Endothelial cell of umbilical vein (primary cell): Measurements from ENCODE around the gene SCPEP1.

ENCODE experiments used
- EZH2 ChIP-seq: IDR thresholded peaks from 2 replicates; pipeline ENCODE4 v1.6.1; 2012; ENCODE audit warnings: borderline replicate concordance, low read depth, mild to moderate bottlenecking, moderate library complexity, low read length, inconsistent platforms; ENCODE audit not compliant: severe bottlenecking
- GATA2 ChIP-seq: IDR thresholded peaks from 2 replicates; pipeline ENCODE4 v1.7.0; 2011; ENCODE audit warnings: low read depth, mild to moderate bottlenecking, moderate library complexity, mixed read lengths, low read length; ENCODE audit not compliant: insufficient read length, insufficient read depth
- MYC ChIP-seq: IDR thresholded peaks from one replicate; pipeline ENCODE4 v1.6.1; 2011; ENCODE audit warnings: mild to moderate bottlenecking, low read depth, low read length
- POLR2A ChIP-seq: IDR thresholded peaks from 2 replicates; pipeline ENCODE4 v1.6.1; 2012; ENCODE audit warnings: low read depth, mild to moderate bottlenecking, control low read depth, low read length
- POLR2AphosphoS5 ChIP-seq: IDR thresholded peaks from 2 replicates; pipeline ENCODE4 v1.6.1; 2012; ENCODE audit warnings: low read depth, mild to moderate bottlenecking, control low read depth, low read length, moderate library complexity; ENCODE audit not compliant: insufficient read depth
- TF ChIP-seq, protein P1 (sequence below), 2 donors: IDR thresholded peaks; 1 replicate in 1 of 2; 2 replicates in 1 of 2; pipeline ENCODE4 v1.5.1; 2011; ENCODE audit warnings: low read length in 2 of 2, mild to moderate bottlenecking in 2 of 2, moderate library complexity in 2 of 2, control low read depth in 1 of 2, inconsistent platforms in 1 of 2, low read depth in 1 of 2; ENCODE audit not compliant: insufficient read depth in 1 of 2; ENCODE audit errors: extremely low read depth in 1 of 2
- TF ChIP-seq, protein P2 (sequence below): IDR thresholded peaks from 2 replicates; pipeline ENCODE4 v1.6.1; 2011; ENCODE audit not compliant: insufficient read depth, insufficient read length

DNA sequence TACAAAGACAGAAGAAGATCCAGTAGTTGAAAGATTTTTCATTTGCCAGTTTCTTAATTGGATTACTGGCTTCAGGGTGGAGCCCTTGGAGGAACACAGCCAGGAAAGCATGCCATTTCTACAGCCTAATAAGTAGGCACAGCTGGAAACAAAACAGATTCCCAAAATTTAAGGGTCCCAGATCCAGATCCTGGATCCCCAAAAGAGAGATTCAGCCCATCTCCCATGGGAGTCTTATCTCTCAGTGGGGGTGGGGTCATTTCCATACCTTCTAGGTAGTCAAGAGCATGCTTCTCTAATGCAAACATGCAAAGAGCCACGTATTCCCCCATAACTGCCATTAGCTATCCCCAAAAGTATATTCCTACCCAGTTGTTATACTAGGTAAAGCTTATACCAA is 49.9 kb downstream of the SCPEP1 start:
- TF ChIP-seq, protein P1, sequence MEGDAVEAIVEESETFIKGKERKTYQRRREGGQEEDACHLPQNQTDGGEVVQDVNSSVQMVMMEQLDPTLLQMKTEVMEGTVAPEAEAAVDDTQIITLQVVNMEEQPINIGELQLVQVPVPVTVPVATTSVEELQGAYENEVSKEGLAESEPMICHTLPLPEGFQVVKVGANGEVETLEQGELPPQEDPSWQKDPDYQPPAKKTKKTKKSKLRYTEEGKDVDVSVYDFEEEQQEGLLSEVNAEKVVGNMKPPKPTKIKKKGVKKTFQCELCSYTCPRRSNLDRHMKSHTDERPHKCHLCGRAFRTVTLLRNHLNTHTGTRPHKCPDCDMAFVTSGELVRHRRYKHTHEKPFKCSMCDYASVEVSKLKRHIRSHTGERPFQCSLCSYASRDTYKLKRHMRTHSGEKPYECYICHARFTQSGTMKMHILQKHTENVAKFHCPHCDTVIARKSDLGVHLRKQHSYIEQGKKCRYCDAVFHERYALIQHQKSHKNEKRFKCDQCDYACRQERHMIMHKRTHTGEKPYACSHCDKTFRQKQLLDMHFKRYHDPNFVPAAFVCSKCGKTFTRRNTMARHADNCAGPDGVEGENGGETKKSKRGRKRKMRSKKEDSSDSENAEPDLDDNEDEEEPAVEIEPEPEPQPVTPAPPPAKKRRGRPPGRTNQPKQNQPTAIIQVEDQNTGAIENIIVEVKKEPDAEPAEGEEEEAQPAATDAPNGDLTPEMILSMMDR (IDR thresholded peaks at IDR 0.05; ENCODE audit: extremely low read depth in 1 of 2, insufficient read depth in 1 of 2, low read depth in 1 of 2, low read length in 2 of 2), result no peak
- no peak for TF ChIP-seq POLR2A
- no peak for TF ChIP-seq GATA2
- no peak for TF ChIP-seq MYC
- TF ChIP-seq, protein P2, sequence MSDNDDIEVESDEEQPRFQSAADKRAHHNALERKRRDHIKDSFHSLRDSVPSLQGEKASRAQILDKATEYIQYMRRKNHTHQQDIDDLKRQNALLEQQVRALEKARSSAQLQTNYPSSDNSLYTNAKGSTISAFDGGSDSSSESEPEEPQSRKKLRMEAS, result no peak
- TF ChIP-seq POLR2AphosphoS5, result no peak
- TF ChIP-seq EZH2, result no peak
